Measurements from ENCODE around the gene LIMK2.
A peak's percentile ranks its signal among the peaks of the same experiment; 100 is the strongest.
"Not testable (repeated sequence)": the region's sequence is repeated elsewhere in the genome, so short reads cannot be mapped to it uniquely, and the experiment has no call there.

Gene LIMK2

DNA sequence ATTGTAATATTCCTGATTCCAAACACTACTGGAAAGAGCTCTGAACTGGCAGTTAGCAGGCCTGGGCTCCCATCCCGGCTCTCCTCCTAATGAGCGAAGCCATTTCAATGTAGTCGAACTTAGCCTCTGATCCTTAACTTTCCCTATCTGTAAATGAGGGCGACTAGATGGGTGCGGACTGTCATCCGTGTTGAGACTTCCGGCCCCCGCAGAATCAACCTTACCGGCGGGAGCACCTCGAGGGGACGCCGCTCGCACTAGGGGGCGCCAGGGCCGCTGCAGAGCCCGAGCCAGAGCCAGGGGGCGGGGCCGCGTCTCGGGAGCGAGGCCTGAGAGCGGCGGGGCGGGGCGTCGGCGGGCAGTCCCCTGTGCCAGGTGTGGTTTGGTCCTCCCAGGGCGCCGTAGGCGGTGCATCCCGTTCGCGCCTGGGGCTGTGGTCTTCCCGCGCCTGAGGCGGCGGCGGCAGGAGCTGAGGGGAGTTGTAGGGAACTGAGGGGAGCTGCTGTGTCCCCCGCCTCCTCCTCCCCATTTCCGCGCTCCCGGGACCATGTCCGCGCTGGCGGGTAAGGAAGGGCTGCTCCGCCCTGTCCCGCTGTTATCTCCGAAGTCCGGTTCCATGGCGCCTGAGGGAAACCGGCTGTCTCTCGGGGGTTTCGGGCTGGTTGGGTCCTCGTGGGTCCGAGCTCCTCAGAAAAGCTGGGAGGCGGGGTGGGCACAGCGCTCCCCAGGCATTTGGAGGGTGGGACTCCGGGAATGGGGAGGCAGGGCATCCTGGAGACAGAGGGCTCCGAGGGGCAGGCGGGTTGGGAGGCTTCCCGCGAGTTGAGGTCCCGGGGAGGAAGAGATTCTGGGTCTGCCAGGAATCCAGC is at the start of gene LIMK2:
TSS of gene LIMK2 (plus strand) at position 437 of the 869 bp plus-strand sequence. CDS start at position 548, 111 bp downstream.
- peak; percentile 98 for DNase-seq

DNA sequence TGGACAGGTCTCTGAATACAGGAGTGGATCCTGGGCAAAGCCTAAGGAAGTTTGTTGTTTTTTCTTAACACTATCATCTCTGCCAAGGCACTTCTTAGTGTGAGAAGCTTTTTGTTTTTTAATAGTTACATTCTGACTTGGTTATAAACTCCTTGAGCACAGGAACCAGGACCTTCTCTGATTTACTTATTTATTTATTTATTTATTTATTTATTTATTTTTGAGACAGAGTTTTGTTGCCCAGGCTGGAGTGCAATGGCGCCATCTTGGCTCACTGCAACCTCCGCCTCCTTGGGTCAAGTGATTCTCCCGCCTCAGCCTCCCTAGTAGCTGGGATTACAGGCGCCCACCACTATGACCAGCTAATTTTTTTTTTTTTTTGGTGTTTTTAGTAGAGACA is 41.1 kb upstream of the LIMK2 start:
- no peak for DNase-seq

DNA sequence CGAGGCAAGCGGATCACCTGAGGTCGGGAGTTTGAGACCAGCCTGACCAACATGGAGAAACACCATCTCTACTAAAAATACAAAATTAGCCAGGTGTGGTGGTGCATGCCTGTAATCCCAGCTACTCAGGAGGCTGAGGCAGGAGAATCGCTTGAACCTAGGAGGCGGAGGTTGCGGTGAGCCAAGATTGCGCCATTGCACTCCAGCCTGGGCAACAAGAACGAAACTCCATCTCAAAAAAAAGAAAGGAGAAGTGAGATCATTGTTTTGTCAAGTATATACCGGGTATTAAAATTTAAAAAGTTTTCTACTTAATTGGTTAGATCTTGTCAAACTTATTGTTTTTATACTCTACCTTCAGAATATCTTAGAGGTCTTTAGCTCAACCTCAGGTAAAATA is 40.4 kb upstream of the LIMK2 start:
- not testable (repeated sequence) for DNase-seq

GRCh38 chr22:31173386-31174145 is 38.5 kb upstream of the LIMK2 start:
- no peak for DNase-seq

DNA sequence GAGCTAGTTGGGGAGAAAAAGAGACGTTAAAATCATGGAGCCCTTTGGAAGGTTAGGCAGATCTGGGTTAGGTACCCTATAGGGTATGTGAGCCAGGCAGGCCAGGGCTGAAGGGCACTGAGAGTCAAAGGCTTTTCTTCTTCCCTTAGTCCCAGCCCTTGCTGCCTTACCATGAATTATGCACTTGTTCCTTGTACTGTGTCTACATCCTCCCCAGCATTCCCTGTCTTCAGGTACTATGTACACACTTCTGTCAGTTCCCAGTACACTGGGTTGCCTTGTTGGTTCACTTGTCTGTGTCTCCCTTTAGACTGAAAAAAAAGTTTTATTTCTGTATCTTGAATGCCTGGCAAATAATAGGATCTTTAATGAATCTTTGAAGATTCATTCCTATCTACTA is 35.2 kb upstream of the LIMK2 start:
- no peak for DNase-seq

DNA sequence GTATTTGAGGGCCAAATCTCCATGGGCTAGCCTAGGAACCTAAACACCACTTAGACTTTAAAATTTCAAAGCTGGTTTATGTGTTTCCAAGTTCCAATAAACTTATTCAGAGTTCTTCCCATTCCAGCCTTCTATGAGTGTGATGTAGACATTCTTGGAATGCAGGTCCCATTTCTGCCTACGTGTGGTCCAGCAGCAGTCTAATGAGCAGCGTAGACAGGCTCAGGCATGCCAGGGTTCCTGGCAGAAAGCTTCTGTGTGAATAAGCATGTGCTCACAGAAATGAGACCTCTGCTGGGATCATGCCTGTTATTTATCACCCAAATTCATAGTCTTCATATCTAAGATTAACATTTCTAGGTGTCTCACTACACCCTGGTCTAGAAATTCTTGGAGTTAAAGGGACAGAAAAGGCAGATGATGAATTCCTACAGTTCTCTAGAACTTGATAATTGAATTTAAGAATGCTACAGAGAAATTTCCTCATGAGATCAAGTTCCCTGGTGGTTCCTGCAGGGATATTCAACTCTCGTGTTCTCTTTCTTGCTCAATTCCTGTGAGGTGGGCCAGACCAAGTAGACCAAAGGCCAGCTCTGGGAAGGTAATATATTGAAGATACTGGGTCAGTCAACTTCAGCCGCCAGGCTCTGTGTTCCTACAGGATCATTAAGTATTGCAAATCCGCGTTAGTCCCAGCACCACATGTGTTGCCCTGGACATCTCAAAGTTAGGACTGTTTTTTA is 34.5 kb upstream of the LIMK2 start:
- DNase-seq: no peak

- no peak for DNase-seq
These were observed 33.2 kb upstream of the LIMK2 start for GRCh38 chr22:31178859-31179258.

DNA sequence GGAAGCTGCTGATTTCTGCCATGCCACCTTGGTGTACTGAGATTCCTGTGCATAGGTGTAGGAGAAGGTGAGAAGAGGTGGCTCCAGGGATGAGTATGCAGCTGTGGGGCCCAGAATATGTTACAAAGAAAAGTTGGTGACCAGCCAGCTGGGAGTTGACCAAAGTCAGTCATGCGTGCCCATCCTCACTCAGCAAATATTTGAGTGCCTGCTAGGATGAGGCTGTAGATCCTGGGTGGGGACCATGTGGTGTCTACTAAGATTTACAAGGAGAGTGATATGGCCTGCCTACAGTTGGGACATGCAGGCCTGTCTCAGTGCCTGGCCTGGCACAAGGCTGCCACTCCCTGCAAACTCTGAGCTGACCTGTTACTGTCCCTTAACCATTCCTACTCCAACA is 32.8 kb upstream of the LIMK2 start:
- no peak for DNase-seq

DNA sequence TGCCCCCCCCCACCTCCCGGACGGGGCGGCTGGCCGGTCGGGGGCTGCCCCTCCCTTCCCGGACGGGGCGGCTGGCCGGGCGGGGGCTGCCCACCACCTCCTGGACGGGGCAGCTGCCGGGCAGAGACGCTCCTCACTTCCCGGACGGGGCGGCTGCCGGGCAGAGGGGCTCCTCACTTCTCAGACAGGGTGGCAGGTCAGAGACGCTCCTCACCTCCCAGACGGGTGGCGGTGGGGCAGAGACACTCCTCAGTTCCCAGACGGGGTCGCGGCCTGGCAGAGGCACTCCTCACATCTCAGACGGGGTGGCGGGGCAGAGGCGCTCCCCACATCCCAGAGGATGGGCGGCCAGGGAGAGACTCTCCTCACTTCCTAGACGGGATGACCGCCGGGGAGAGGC is 28.1 kb upstream of the LIMK2 start:
- no peak for DNase-seq

- DNase-seq: no peak
These were observed 27.0 kb upstream of the LIMK2 start for GRCh38 chr22:31185056-31185455.

GRCh38 chr22:31187627-31188026 is 24.5 kb upstream of the LIMK2 start:
- no peak for DNase-seq

- DNase-seq: no peak
These were observed 19.6 kb upstream of the LIMK2 start for GRCh38 chr22:31192513-31192912.

DNA sequence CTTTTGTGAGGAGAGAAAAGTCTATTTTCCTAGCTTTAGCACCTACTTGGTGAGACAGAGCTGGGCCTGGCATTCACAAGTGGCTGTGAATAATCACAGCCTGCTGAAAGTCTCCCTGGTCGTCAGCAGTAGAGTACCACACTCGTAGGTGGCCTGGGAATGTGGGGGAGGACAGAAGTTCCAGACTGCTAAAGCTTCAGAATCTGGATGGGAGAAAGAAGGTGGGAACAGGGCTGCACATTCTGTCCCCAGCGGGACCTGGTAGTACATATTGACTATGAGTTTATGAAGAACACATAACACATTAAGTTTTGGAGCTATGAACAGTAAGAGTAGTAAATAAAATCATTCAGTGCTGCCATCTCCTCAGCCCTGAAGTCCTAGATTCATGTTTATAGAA is 19.0 kb upstream of the LIMK2 start:
- DNase-seq: no peak

- not testable (repeated sequence) for DNase-seq
These were observed 17.4 kb upstream of the LIMK2 start for GRCh38 chr22:31194681-31195080.

DNA sequence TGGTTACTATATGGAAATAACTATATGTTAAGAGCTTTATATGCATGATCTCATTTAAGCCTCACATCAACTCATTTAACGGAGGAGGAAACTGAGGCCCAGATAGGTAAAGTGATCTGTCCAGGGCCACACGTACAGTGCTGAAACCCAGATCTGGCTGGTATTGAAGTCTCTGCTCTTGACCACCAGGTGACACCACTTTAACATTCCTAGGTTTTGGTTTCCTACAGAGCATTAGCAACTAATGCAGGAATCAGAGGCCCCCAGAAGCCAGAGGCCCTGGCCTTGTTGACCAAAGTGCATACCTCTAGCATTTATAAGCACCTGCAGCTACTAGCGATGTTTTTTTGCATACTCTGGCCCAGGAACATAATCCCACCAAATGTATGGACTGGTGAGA is 12.9 kb upstream of the LIMK2 start:
- no peak for DNase-seq

GRCh38 chr22:31204352-31204984 is 7.6 kb upstream of the LIMK2 start:
- DNase-seq: not testable (repeated sequence)

- DNase-seq: not testable (repeated sequence)
These were observed 7.0 kb upstream of the LIMK2 start for GRCh38 chr22:31205059-31205458.

DNA sequence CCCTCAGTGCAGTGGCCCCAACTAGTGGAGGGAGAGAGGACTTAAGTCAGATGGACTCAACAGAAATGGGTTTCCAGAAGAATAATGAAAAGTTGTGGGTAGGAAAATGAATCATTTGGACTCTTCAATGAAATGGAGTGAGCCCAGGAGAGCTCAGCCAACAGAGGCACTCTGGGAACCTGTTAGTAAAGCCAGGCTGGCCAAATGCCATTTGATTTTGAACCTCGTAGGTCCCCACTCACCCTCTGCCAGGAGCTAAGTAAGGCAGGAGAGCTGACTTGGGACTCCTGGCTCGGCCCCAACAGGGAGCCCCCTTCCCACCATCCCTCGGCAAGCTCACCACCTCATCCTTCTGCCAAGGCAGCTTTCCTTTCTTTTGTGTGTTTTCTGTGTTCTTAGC is 5.6 kb upstream of the LIMK2 start:
- DNase-seq: not testable (repeated sequence)

- DNase-seq: no peak
These were observed 5.0 kb upstream of the LIMK2 start for GRCh38 chr22:31206896-31207687.

DNA sequence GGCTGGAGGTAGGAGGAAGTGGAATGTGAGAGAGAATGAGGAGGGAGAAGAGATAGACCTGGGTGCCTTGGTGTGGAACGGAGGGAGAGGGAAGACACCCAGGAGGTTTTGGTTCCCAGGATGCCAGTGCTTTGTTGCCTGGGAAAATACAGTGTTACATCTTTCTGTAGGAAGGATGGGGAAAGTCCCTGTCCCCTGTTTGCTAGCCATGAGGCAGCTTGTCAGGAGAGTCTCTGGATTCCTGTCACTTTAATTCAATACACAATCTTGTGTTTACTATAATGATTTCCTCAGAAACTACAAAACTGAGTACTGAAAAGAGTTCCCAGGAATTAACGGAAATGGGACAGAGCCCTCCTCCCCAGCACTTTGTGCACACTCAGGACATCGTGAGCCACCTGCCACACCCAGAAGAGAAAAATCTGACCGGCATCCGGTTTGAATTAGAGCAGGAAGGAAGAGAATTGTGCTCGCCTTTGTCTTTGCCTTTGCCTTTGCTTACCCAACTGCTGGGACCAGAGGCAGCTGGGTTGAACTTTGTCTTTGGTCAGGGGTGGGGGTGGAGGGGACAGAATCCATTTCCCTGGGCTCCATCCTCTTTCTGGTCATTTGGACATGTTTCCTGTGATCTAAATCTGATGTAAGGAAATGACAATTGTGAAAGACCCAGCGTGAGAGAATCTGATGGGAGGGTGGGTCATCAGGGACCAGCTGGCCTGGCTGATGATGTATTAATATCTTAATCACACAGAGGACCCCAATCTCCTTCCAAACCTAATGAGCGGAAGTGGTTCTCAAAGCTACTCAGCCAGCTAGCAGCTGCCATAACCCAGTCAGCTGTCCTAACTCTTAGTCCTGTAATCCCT is 1.3 kb upstream of the LIMK2 start:
- DNase-seq: peak; percentile 10 to 15

DNA sequence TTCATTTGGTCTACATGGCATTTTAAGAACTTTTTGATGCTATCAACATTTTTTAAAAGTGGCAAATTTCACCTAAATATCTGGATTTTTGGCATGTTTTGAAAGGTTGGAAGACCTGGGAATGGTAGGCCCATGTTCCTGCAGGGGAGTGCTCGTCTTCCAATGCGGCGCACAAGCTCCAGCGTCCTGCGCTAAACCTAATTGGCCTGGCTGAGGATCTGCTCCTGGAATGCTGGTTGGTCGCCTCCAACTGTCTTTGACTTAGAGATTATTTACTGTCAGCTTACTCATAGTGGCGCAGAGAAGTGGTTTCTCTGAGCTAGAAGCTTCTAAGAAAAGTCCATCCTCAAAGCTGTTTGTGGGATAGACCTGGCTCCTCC is 626 bp upstream of the LIMK2 start:
- DNase-seq: peak in 1 of 2 donors; percentile 2
